AG09309 (cell line): ENCODE results near the gene ATF6.
A peak's percentile ranks its signal among the peaks of the same experiment; 100 is the strongest.

Source experiments
- DNase-seq: peaks from one replicate; pipeline ENCODE4 v3.0.0-alpha.2; 2010; ENCODE audit warnings: low read depth
- H3K4me3 ChIP-seq: 2 replicates; pipeline ENCODE4 v1.5.1; 2011; ENCODE audit warnings: mild to moderate bottlenecking, low read depth, low read length, moderate library complexity; ENCODE audit not compliant: control insufficient read depth
- TF ChIP-seq, protein P1 (sequence below): IDR thresholded peaks from 2 replicates; pipeline ENCODE4 v1.5.1; 2011; ENCODE audit warnings: mild to moderate bottlenecking, low read depth, low read length, inconsistent platforms; ENCODE audit not compliant: insufficient read depth, control insufficient read depth; ENCODE audit errors: missing control alignments

The ATF6 gene

DNA sequence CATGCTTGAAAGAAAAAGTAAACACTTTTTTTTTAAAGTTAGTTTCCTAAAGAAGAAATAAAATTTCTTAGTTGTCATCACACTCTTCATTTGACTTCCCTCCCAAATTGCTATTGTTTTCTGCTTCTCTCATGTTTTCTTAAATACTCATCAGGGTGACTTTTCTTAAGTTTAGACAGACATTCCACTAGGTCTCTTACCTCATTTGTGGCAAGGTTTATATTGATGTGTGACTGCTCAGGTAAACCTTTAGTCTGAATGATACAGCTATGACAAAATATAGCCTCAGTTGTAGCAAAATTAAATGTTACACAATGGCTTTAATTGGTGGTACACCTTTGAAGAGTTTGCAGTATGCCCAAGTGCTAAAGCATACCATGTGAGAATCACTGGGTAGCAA, 78.6 kb downstream of the ATF6 start:
- H3K4me3 ChIP-seq: no peak overlapping the region
- no peak for DNase-seq
- TF ChIP-seq, protein P1, sequence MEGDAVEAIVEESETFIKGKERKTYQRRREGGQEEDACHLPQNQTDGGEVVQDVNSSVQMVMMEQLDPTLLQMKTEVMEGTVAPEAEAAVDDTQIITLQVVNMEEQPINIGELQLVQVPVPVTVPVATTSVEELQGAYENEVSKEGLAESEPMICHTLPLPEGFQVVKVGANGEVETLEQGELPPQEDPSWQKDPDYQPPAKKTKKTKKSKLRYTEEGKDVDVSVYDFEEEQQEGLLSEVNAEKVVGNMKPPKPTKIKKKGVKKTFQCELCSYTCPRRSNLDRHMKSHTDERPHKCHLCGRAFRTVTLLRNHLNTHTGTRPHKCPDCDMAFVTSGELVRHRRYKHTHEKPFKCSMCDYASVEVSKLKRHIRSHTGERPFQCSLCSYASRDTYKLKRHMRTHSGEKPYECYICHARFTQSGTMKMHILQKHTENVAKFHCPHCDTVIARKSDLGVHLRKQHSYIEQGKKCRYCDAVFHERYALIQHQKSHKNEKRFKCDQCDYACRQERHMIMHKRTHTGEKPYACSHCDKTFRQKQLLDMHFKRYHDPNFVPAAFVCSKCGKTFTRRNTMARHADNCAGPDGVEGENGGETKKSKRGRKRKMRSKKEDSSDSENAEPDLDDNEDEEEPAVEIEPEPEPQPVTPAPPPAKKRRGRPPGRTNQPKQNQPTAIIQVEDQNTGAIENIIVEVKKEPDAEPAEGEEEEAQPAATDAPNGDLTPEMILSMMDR: no peak

DNA sequence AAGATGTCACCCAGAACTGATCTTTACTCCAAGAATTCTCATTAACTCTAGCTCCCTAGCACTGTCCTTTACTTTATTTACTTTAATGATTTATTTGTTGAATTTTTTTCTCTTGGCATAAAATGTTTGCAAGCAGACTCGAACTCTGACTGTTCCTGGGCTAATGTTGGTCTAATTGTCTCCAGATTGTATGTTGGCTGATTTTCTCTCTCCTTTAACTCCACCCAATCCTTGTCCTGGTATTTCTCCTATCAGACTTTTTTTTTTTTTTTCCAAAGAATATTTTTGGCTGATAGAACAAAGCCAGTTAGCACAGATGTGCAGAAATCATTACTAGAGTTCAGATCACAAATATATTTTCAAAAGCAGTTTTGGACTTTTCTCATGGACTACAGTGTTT, 82.6 kb downstream of the ATF6 start:
- TF ChIP-seq, protein P1: no peak

DNA sequence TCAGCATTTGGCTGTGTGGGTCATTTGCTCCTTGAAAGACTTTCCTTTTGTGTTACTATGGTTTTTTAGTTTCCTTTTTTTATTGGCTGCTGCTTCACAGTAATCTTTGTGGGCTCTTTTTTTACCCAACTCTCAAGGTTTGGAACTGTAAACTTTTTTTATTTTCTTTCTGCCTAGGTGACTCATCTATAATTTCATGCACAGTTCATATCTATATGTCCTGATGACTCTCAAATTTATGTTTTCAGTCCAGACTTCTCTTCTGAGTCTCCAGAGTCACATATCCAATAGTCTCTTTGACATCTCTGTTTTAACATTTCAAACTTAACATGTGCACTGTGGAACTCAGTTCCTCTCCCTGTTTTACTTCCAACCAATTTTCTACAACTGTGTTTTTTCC, 83.4 kb downstream of the ATF6 start:
- H3K4me3 ChIP-seq: no peak overlapping the region
- TF ChIP-seq, protein P1: no peak
- DNase-seq: no peak

More for the DNA sequence above, 82.6 kb downstream of the ATF6 start:
- no peak overlapping the region for H3K4me3 ChIP-seq
- no peak for DNase-seq

DNA sequence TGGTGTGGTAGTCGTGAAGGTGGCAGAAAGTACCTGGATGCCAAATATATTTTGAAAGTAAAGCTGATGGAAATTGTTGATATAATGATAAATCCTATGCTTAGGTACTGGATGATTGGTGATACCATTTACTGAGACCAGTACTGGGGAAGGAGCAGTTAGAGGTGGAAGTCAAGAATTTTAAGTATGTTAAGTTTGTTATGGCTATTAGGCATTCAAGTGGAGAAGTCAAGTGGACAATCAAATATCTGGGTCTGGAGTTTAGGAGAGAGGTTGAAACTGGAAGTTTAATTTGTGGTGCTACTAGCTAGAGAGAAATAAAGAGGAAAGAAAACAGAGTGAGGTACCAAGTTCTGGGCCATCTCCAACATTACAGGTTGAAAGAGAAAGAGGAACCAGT, 89.1 kb downstream of the ATF6 start:
- no peak overlapping the region for H3K4me3 ChIP-seq
- TF ChIP-seq, protein P1: no peak
- no peak for DNase-seq

DNA sequence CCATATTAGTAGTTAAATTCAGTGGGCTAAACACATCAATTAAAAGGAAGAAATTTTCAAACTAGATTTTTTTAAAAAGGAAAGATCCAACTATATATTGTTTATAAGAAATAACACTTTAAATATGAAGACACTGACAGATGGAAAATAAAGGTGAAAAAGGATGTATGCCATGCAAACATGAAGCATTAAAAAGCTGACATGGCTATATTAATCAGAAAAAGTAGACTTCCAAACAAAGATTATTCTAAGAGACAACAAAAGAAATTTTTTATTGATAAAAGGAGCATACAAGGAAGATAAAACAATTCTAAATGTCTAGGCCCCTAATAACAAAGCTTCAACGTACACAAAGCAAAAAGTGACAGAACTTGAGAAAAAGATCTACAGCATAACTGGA, 92.2 kb downstream of the ATF6 start:
- TF ChIP-seq, protein P1: no peak
- DNase-seq: no peak
- H3K4me3 ChIP-seq: no peak overlapping the region

DNA sequence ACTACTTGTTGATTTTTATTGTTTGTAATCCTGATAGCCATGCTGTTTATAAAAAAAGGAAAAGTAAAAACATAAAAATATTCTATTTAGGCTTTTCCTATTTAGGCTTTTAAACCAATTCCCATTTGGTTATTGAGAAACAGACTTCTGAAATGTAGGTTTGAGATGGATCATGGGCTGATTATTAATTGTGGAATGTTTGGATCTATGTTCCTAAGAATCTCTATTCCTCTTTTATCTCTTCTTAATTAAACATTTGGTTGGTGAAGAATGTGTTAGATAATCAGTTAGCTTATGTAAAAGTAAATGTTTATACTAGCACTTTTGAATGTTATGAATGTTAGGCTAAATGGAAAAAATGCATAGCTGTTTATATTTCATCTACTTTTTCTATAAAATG, 97.4 kb downstream of the ATF6 start:
- no peak for DNase-seq
- no peak overlapping the region for H3K4me3 ChIP-seq
- TF ChIP-seq, protein P1: no peak

DNA sequence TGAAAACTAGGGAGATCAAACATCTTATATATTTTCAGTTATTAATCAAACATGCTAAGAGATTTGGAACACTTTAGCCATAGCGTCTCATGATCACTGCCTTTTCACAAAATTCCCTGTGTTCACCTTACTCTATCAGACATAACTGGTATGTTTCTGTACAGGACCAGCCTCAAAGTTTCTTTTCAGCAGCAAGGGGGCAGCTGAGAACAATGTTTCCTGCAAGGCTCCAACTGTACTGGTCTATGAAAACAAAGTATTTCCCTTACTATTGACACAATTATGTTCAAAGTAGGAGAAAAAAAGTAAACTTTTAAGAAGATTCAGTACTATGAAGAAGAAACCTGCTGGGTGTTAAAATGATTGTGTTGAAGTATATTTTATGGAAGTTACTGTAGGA, 98.5 kb downstream of the ATF6 start:
- DNase-seq: no peak
- TF ChIP-seq, protein P1: peak; percentile 54

More for the DNA sequence above, 98.5 kb downstream of the ATF6 start:
- no peak overlapping the region for H3K4me3 ChIP-seq
